ENCODE results near the gene CFAP46.
"Not testable (repeated sequence)": the region's sequence is repeated elsewhere in the genome, so short reads cannot be mapped to it uniquely, and the experiment has no call there.

The CFAP46 gene

DNA sequence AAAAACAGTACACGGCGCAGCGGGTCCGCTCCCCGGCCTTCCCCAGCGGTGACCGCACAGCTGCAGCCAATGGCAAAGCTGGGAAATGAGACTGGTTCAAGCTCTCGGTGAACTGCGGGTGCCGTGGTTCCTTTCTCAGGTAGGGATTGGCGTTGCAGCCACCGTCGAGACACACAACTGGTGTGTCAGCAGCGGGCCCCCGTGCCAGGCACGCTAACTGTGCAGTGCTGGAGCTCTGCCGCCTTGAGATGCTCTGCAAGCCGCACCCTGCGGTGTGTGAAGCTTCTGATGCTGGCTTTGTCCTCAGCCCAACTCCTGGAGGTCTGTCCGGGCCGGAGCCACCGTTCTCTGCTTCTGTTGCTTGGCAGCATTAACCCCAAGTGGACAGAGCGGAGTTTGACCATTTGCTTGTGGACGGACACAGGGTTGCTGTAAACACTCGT, 135.8 kb downstream of the CFAP46 start:
- no peak for DNase-seq (ENCODE audit: low read depth)

DNA sequence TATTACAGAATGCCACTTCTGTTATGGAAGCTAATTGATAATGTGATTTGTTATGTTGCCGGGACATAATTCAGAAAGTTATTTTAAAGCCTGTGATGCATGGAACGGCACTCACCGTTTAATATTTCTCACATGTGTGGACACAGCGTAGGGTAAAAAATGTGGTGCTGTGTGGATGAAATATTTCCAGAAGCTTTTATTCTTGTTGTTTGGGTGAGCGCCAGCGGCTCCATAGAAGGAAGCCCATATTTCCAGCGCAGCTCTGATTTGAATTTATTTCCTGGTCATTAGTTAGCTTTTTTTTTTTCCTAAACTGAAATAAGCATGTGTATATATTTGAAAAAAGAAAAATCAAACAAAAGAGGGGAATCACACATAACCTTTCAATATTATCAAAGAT, 136.3 kb downstream of the CFAP46 start:
- no peak for DNase-seq (ENCODE audit: low read depth)

DNA sequence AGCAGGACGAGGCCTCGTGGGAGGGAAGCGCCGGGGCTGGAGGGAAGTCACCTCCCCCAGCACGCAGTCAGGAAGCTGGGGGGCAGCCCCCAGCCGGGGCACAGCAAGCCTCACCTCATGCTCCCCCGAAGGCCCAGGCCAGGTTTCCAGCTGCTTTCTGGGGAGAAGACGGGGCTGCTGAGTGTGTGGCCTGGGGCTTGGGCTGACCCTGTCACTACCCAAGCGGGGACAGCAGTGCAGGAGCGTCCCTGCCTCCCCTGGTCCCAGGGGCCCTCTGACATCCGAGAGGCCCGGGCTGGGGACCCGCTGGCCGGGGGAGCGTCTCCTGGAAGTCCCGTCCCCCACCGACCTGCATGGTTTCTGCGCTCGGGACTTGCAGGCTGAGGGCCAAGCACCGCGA, 136.8 kb downstream of the CFAP46 start:
- no peak for DNase-seq (ENCODE audit: low read depth)

DNA sequence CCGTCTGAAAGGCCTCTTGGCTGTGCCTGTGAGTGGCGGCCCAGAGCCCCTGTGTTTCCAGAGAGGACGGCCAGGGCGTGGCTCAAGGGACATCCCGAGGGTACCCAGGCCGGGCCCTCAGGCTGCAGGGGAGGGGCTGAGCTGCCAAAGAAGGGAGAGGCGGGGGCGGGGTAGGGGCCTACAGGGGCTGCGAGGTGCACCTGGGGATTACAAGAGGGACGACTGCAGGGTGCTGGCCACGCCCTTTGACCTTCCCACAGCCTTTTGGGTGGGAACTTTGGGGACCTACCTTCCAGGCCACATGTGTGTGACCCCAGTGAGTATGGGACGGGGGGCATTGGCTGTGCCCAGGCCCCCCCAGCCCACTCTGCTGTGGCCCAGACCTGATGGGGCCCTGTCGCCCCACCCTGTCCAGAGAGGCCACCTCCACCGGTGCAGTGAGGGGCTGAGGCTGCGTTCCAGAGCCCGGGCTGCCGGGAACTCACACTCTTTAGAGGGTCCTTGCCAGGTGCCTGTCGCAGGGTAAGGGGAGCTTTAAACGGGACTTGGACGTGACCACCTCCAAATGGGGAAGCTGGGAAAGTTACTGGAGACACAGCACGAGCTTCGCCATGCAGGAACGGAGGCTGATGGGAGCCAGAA, 137.5 kb downstream of the CFAP46 start:
- no peak for DNase-seq (ENCODE audit: low read depth)

DNA sequence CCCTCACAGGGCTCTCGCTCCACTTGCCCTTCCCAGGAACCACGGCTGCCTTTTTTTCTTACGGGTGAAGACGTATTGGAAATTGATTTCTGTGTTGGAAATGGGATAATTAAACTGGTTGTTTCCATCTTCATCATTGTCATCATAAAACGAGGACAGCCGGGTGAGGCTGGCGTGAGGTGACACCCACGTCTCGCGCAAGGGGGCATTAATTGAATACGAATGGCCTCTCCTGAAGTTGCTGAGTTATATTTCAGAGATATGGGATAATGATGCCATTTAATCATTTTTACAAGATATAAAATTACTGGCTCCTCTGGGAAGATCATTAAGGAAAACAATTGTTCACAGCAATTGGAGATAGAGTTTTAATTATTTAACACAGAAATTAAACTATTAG, 138.1 kb downstream of the CFAP46 start:
- DNase-seq (ENCODE audit: low read depth), result no peak

DNA sequence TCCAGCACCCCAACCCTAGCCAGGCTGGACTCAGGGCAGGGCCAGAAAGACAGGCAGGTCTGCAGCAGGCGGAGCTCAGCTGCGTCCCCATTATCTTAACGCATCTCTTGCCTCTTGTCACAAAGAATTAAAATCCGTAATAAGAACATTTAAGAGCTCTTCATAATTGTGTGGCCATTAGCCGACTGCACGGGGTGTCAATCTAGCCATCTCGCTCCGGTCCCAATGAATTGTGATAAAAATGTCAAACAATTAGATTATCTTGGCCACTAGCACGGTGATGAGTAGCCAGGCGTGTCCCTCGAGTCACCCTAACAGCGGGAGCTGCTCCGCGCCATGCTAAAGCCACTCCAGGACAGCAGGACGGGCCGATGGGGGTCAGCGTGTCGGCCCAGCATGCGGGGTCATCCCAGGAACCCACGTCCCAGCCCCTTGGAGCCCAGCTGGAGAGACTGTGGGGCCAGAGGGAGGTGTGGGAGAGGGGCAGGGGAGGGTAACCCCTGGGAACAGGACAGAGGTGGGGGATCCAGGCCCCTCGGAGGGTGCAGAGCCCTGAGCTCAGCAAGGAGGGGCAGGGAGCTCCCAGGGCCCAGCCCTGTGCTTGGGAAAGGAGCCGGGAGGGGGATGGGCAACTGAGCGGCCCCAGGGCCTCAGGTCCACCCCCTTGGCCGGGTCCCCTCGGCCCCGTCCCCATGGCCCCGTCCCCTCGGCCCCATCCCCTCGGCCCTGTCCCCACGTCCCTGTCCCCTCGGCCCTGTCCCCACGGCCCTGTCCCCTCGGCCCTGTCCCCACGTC, 138.8 kb downstream of the CFAP46 start:
- no peak for DNase-seq (ENCODE audit: low read depth)

GRCh38 chr10:132802694-132803320, 139.6 kb downstream of the CFAP46 start:
- no peak for DNase-seq (ENCODE audit: low read depth)

GRCh38 chr10:132802048-132802447, 140.3 kb downstream of the CFAP46 start:
- no peak for DNase-seq (ENCODE audit: low read depth)

DNA sequence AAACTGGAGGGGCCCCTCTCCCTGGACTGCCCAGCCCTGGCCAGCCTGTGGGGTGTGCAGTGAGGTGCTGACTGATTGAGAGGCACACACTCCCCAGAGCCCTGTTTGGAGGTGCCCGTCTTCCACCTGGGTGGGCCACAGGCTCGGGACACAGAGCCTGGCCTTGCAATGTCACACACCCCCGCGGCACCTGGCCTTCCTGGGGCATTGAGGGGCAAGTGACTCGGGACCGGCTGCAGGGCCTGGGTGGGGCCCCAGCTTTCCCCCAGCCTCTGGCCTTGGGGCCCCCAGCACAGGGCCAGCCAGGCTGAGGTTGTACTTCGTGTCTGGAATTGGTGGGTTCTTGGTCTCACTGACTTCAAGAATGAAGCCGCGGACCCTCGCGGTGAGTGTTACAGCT, 142.5 kb downstream of the CFAP46 start:
- no peak for DNase-seq (ENCODE audit: low read depth)

DNA sequence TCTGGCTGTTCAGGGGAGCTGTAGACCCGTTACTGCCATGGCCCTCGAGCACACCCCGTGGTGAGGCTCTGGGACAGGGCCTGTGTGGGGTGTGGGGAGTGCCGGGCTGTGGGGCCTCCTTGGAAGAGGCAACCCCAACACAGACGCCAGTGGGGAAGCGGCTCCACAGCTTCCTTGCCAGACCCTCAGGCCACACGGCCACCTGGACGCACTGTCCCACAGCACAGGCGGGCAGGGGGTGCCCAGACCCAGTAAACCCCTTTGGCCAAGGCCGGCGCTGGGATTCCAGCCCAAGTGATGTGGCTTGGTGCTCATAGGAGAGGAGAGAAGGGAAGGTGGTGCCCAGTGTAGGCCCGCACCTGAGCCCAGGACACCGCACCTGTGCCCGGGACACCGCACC, 143.5 kb downstream of the CFAP46 start:
- no peak for DNase-seq (ENCODE audit: low read depth)

- DNase-seq (ENCODE audit: low read depth), result no peak
Measured at GRCh38 chr10:132798403-132798802, 144.0 kb downstream of the CFAP46 start.

- DNase-seq (ENCODE audit: low read depth), result not testable (repeated sequence)
Measured at GRCh38 chr10:132797986-132798385, 144.4 kb downstream of the CFAP46 start.

DNA sequence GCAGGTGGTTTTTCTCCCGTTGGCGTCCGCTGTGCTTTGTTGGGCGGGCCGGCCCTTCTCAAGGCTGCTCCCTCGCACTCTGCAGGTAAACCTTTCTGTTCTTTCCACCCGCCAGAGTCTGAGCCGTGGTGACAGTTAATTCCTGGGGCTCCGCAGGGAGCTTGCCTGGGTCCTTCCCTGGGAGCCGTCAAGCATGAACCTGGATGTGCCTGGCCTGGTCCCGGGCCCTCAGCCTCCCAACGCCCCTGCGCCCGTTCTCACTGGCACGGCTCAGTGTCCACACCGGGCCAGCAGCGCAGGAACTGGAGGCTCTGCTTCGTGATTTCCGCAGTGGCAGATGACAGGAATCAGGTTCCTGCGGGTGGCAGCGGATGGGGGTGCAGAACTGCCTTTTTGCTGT, 145.5 kb downstream of the CFAP46 start:
- no peak for DNase-seq (ENCODE audit: low read depth)

- DNase-seq (ENCODE audit: low read depth), result no peak
Measured at GRCh38 chr10:132793871-132794849, 148.2 kb downstream of the CFAP46 start.

DNA sequence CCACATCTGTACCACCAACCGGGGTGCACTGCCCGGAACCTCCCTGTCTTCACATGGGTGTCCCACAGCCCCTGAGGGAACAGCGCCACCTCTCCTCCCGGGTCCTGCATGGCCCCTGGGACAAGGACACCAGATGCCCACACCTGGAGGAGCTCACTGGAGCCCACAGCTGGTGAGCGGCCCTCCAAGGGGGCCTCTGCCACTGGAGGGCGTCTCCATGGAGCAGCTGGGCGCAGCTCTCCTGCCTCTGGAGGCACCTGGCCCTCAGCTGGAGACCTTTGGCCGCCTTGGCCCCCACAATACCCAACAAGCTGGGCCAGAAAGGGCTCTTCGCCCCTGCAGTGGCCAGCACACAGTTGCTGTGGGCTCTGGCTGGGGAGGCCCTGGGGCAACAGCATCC, 149.2 kb downstream of the CFAP46 start:
- DNase-seq (ENCODE audit: low read depth), result no peak

- no peak for DNase-seq (ENCODE audit: low read depth)
Measured at GRCh38 chr10:132792796-132793195, 149.6 kb downstream of the CFAP46 start.

GRCh38 chr10:132792099-132792498, 150.3 kb downstream of the CFAP46 start:
- DNase-seq (ENCODE audit: low read depth), result not testable (repeated sequence)

GRCh38 chr10:132790934-132791829, 151.2 kb downstream of the CFAP46 start:
- no peak for DNase-seq (ENCODE audit: low read depth)

- no peak for DNase-seq (ENCODE audit: low read depth)
Measured at GRCh38 chr10:132790470-132790869, 151.9 kb downstream of the CFAP46 start.

DNA sequence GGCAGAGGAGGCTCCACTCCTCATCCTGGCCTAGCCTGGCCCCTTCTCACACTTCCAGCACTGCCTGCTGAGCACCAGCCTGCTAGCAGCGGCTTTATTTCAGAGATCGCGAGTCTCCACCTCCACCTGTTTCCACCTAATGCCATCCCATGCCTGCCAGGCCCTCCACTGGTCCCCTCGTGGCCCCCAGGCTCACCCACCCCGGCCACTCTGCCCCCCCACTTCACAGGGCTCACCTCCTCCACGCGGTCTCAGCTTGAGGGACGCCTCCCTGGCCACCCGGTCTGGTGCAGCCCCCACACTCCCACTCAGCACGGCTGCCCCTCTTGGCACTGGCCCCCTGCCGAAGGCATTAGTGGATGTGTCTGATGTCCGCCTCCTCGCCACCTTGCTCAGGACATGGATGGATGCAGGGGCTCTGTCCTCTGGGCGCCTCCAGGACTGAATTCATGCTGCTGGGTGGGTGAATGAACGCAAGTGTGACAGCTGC, 152.7 kb downstream of the CFAP46 start:
- no peak for DNase-seq (ENCODE audit: low read depth)

DNA sequence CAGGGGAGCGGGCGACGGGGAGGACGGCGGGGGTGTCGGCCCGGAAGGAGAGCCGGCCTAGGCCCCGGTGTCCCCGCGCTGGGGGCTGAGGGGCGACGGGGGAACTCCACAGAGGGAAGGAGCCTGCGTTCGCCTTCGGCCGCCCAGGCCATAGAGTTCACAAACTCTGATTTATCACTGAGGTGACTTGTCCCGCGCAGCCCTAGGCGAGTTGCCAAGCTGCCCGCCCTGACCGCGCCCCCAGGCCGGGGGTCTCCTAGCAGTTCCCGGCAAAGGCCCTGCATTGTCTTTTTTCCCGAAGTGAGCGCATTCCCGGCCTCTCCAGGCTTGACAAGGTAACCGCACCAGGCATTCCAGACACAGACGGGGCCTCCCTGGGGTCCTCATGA, 153.5 kb downstream of the CFAP46 start:
- no peak for DNase-seq (ENCODE audit: low read depth)
